Fibroblast of lung (primary cell): Measurements from ENCODE around the gene FGFR3. TPM values are rescaled to one million over a fixed set of nuclear protein-coding genes. Genes with fewer than 3 reads are reported as not detected.

Source experiments
- DNase-seq, 2 donors: peaks; one replicate each; pipeline versions ENCODE4 v3.0.0 to v3.0.0-alpha.2; 2010; ENCODE audit warnings: low read depth in 2 of 2
- H2AFZ ChIP-seq: 2 replicates; pipeline ENCODE4 v1.5.1; 2012; ENCODE audit warnings: low read length, control low read depth, inconsistent platforms
- H3K27ac ChIP-seq: 2 replicates; pipeline ENCODE4 v1.5.1; 2011; ENCODE audit warnings: low read length, control low read depth; ENCODE audit not compliant: insufficient read depth
- H3K27me3 ChIP-seq: 2 replicates; pipeline ENCODE4 v1.5.1; 2011; ENCODE audit warnings: mild to moderate bottlenecking, low read length; ENCODE audit not compliant: control insufficient read depth, insufficient read depth
- H3K36me3 ChIP-seq: 2 replicates; pipeline ENCODE4 v1.5.1; 2011; ENCODE audit warnings: low read length; ENCODE audit not compliant: control insufficient read depth, insufficient read depth
- H3K4me1 ChIP-seq: 2 replicates; pipeline ENCODE4 v1.5.1; 2011; ENCODE audit warnings: low read length; ENCODE audit not compliant: control insufficient read depth, insufficient read depth; ENCODE audit errors: extremely low read depth
- H3K4me2 ChIP-seq: 2 replicates; pipeline ENCODE4 v1.5.1; 2011; ENCODE audit warnings: low read length, control low read depth; ENCODE audit not compliant: insufficient read depth; ENCODE audit errors: extremely low read depth
- H3K4me3 ChIP-seq, 4 experiments: fragments of 200-600 bp in 1 of 4; sonication (generic) in 1 of 4; replicated peaks in 1 of 4; 2 replicates each; pipeline ENCODE4 v1.5.1; 2011 to 2016; ENCODE audit warnings: low read length in 4 of 4, low read depth in 3 of 4, mild to moderate bottlenecking in 3 of 4, control low read depth in 2 of 4, inconsistent platforms in 1 of 4, mixed read lengths in 1 of 4; ENCODE audit not compliant: insufficient read depth in 1 of 4; ENCODE audit errors: control extremely low read depth in 1 of 4
- H3K79me2 ChIP-seq: 2 replicates; pipeline ENCODE4 v1.5.1; 2012; ENCODE audit warnings: mild to moderate bottlenecking, low read length, inconsistent platforms; ENCODE audit not compliant: control insufficient read depth, insufficient read depth
- H3K9ac ChIP-seq: 2 replicates; pipeline ENCODE4 v1.5.1; 2011; ENCODE audit warnings: mild to moderate bottlenecking, low read length, control low read depth; ENCODE audit not compliant: insufficient read depth
- H3K9me3 ChIP-seq: 2 replicates; pipeline ENCODE4 v1.5.1; 2012; ENCODE audit warnings: low read depth, low read length; ENCODE audit not compliant: control insufficient read depth, insufficient read depth
- H4K20me1 ChIP-seq: 2 replicates; pipeline ENCODE4 v1.5.1; 2011; ENCODE audit warnings: low read length; ENCODE audit not compliant: control insufficient read depth, insufficient read depth; ENCODE audit errors: extremely low read depth
- CTCF ChIP-seq, 2 donors: IDR thresholded peaks in 1 of 2; conservative IDR thresholded peaks in 1 of 2; 1 replicate in 1 of 2; 2 replicates in 1 of 2; pipeline ENCODE4 v1.5.1; 2011 to 2012; ENCODE audit warnings: low read length in 2 of 2, control low read depth in 1 of 2, inconsistent platforms in 1 of 2, low read depth in 1 of 2, mild to moderate bottlenecking in 1 of 2
- EZH2 ChIP-seq: IDR thresholded peaks from 2 replicates; pipeline ENCODE4 v1.5.1; 2012; ENCODE audit warnings: low read length, control low read depth, mild to moderate bottlenecking; ENCODE audit errors: missing control alignments
- polyA plus RNA-seq, 2 donors: library from polyadenylated mRNA; depleted of rRNA in 1 of 2; stranded (reverse) in 1 of 2; unstranded in 1 of 2; fragments of >200 nt; gene quantifications; 2 replicates each; pipeline ENCODE4 v1.2.1, GENCODE V29; 2011 to 2012; ENCODE audit warnings: missing spikeins in 1 of 2
- total RNA-seq: library from RNA; depleted of rRNA; stranded (reverse); fragments of >200 nt; gene quantifications from 2 replicates; pipeline ENCODE4 v1.2.1, GENCODE V29; 2014

The FGFR3 gene
- total and polyA plus RNA-seq, 2 donors (not counting 1 experiment from before 2014, with no cell fraction given) = 0.11 to 0.33 TPM

GRCh38 chr4:1804638-1805492, 11.8 kb downstream of the FGFR3 start:
- Histone ChIP-seq H3K4me1 (no peaks in the 10 kb centered on the region), H2AFZ (no peak overlapping the region), H3K27me3 (no peaks in the 10 kb centered on the region), H3K4me3 (no peak overlapping the region), H3K27ac (no peak overlapping the region), H3K36me3 (no peaks in the 10 kb centered on the region), H3K9ac (no peak overlapping the region), H4K20me1 (no peaks in the 10 kb centered on the region), H3K79me2 (no peaks in the 10 kb centered on the region), H3K9me3 (no peaks in the 10 kb centered on the region), H3K4me2 (no peak overlapping the region)
- no peak for DNase-seq
- TF ChIP-seq EZH2 = no peak
- TF ChIP-seq CTCF (conservative IDR thresholded peaks at IDR 0.05 in 1 of 2, IDR thresholded peaks at IDR 0.05 in 1 of 2; ENCODE audit: low read depth in 1 of 2, low read length in 2 of 2) = no peak

GRCh38 chr4:1805493-1806222, 12.6 kb downstream of the FGFR3 start:
- no peak overlapping the region for H3K27ac ChIP-seq
- no peak for TF ChIP-seq CTCF (conservative IDR thresholded peaks at IDR 0.05 in 1 of 2, IDR thresholded peaks at IDR 0.05 in 1 of 2; ENCODE audit: low read depth in 1 of 2, low read length in 2 of 2)
- no peak for TF ChIP-seq EZH2
- no peak overlapping the region for H3K4me3 ChIP-seq
- no peaks in the 10 kb centered on the region for H3K4me1 ChIP-seq
- H4K20me1 ChIP-seq = no peaks in the 10 kb centered on the region
- H3K9me3 ChIP-seq = no peaks in the 10 kb centered on the region
- DNase-seq = no peak
- H3K27me3 ChIP-seq = no peaks in the 10 kb centered on the region
- no peak overlapping the region for H3K4me2 ChIP-seq
- no peaks in the 10 kb centered on the region for H3K79me2 ChIP-seq
- no peak overlapping the region for H2AFZ ChIP-seq
- no peak overlapping the region for H3K9ac ChIP-seq
- no peaks in the 10 kb centered on the region for H3K36me3 ChIP-seq

GRCh38 chr4:1806223-1806564, 13.1 kb downstream of the FGFR3 start:
- Histone ChIP-seq H2AFZ (no peak overlapping the region), H3K9ac (no peak overlapping the region), H3K9me3 (no peaks in the 10 kb centered on the region), H3K79me2 (no peaks in the 10 kb centered on the region), H3K27me3 (no peaks in the 10 kb centered on the region), H3K4me3 (no peak overlapping the region), H3K4me1 (no peaks in the 10 kb centered on the region), H4K20me1 (no peaks in the 10 kb centered on the region), H3K4me2 (no peak overlapping the region), H3K27ac (no peak overlapping the region), H3K36me3 (no peaks in the 10 kb centered on the region)
- DNase-seq = no peak
- TF ChIP-seq EZH2 (no peak), CTCF (conservative IDR thresholded peaks at IDR 0.05 in 1 of 2, IDR thresholded peaks at IDR 0.05 in 1 of 2; ENCODE audit: low read depth in 1 of 2, low read length in 2 of 2) (no peak)
